NOMO-1 (cell line): ENCODE data around the gene FER1L5.

Experiments
- DNase-seq, 2 experiments: peaks; one replicate each; lab custom pipeline; 2025; ENCODE audit not compliant: unreplicated experiment in 2 of 2; lab: John Stamatoyannopoulos, UW

FER1L5 gene

DNA sequence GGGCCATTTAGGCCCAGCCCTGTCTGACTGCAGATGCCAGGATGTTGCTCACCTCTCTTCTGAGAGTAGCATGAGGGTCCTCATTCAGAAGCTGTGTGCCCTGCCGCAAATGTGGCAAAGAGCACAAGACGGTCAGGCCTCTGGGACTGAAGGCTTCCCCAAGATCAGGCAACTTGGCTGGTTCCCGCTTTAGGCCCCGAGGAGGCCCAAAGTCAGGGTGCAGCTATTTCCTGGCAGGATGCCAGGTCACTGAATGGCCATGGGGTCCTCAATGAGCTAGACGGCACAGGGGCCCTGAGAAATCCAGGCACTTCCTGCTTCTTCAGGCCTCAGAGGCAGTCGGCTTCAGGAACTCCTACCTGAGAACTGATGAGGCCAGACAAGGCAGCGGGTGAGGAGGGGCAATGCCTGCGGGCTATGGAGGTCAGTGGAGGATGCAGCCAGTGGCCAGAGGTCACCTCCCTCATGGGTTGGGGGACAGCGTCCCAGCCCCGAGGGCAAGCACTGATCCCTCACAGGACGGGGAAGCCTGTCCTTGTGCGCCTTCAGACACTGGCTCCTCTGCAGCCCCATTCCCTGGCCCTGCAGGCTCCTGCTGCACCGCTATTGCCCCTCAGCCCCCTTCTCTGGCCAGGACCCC, 52.4 kb downstream of the FER1L5 start:
- no peak for DNase-seq

DNA sequence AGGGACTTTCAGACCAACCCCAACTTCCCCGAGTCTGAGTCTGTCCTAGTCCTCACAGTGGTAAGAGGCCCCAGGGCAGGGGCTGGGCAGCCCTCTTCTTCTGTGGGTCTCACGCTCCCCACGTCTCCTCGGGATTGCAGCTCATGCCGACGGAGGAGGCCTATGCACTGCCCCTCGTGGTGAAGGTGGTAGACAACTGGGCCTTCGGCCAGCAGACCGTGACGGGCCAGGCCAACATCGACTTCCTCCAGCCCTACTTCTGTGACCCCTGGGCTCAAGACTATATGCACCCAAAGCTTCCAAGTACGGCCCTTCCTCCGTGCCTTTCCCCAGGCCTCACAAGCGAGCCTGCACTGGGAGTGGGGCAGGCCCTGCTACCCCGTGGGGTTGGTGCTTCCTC, 53.0 kb downstream of the FER1L5 start:
- DNase-seq, result no peak

DNA sequence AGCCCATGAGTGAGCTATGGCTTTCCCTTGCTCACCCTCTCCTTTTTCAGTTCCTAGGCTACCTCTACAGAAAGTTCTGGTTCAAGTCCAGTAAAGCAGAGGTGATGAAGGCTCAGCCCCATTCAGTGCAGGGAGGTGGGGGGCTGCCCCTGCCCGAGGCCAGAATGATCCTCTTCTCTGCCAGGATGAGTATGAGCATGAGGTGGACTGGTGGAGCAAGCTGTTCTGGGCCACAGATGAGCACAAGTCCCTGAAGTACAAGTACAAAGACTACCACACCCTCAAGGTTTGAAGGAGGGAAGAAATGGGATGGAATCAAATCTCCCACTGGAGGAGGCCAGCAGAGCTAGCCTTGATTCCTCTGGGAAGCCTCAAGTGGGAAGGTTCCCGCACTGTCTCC, 54.9 kb downstream of the FER1L5 start:
- DNase-seq, result no peak

DNA sequence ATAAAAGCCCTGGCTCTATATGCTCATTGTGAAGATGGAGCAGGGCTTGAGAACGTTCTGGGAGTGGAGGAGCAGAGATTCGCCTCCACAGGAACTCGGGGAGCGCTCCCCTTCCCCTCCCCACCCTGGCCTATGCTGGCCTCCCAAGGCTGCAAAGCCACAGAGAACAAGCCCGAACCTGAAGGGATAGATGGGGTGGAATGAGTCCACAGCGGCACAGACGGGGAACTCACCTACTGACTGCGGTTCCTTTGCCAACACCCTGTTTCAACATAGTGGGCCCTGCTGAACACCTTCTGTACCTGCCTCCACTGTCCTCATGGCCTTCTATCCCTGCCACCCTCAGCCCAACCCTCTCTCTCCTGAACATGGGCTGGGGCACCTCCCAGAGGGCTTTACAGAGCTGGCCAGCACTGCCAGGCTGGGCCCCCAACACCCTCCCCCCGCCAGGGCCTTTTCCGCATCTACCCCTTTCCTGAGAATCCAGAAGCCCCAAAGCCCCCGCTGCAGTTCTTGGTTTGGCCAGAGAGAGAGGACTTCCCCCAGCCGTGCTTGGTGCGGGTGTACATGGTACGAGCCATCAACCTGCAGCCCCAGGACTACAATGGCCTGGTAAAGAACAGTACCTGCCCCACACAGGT, 55.8 kb downstream of the FER1L5 start:
- no peak for DNase-seq

DNA sequence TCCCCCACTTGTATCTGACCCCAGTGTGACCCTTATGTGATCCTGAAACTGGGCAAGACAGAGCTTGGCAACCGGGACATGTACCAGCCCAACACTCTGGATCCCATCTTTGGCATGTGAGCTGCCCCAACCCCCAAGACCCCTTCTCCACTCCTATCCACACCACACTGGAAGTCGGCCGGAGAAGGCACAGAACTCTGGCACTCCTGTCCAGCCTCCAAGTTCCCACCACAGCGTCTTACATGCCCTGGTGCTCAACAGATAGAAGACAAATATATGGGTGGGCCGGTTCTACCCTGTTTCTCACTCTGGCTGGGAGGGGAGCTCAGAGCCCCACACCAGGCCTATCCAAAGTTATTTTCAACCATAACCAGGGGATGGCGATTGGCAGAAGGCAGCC, 56.5 kb downstream of the FER1L5 start:
- DNase-seq, result no peak

DNA sequence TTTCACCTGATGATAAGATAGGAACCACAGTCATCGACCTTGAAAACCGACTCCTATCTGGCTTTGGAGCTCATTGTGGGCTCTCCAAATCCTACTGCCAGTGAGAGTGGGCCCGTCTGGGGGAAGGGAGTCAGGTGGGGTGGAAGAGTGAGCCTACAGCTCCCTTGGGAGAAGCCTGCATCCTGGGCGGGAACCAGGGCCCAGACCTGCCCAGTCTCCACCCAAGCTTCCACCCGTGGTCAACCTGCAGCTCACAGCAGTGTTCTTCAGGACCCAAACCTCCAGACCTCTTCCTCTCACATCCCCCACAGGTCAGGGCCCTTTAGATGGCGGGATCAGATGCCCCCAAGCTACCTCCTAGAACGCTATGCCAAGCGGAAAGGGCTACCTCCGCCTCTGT, 57.1 kb downstream of the FER1L5 start:
- no peak for DNase-seq

DNA sequence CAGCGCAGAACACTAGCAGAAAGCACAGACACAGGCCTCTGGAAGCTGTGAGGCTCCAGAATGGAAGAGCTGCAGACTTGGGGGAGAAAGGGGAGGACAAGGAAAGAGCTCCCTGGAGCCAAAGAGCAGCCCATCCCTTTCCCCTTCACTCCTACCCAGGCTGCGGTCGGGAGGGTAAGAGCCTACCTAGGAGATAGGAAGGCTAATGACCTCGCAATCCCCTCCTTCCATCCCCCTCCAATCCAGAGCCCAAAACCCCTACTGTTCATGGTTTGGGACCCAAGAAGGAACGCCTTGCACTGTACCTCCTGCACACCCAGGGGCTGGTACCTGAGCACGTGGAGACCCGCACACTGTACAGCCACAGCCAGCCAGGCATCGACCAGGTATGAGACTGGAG, 57.5 kb downstream of the FER1L5 start:
- no peak for DNase-seq

DNA sequence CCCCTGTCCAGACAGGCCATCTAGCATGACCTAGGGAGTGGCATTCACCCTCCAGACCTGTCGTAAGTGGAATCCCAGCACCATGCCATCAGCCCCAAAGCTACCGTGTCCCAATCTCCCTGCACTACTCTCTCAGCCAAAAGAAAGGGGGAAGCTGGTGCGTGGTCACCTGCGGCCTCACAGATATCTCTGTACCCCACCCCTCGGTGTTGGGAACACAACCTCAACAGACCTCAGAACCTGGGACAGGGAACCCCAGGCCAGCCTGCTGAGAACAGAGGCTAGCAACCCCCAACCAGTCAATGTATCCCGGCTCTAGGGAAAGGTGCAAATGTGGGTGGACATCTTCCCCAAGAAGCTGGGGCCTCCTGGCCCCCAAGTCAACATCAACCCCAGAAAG, 59.1 kb downstream of the FER1L5 start:
- no peak for DNase-seq

DNA sequence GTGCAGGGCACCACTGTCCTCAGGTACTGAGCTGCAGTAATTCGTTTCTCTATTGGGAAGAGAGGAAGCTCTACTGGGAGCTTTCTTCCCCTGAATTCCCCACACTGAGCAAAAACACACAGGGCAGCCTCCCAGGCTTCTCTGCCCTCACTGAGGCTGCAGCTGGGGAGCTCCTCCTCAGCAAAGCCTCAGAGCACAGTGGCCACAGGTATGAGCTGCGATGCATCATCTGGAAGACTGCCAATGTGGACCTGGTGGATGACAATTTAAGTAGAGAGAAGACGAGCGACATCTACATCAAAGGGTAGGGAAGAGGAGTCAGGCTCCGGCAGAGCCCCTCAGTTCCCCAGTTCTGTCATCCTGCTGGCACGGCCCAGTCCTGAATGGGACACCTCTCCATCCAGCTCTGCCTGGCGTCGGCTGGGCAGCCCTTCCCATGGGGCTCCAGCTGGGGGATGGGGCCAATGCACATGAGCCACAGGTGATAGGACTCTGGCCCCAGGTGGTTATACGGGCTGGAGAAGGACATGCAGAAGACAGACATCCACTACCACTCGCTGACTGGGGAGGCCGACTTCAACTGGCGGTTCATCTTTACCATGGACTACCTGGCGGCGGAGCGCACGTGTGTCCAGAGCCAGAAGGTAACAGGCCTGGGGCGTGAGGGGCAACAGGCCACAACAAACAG, 59.7 kb downstream of the FER1L5 start:
- DNase-seq, result no peak

DNA sequence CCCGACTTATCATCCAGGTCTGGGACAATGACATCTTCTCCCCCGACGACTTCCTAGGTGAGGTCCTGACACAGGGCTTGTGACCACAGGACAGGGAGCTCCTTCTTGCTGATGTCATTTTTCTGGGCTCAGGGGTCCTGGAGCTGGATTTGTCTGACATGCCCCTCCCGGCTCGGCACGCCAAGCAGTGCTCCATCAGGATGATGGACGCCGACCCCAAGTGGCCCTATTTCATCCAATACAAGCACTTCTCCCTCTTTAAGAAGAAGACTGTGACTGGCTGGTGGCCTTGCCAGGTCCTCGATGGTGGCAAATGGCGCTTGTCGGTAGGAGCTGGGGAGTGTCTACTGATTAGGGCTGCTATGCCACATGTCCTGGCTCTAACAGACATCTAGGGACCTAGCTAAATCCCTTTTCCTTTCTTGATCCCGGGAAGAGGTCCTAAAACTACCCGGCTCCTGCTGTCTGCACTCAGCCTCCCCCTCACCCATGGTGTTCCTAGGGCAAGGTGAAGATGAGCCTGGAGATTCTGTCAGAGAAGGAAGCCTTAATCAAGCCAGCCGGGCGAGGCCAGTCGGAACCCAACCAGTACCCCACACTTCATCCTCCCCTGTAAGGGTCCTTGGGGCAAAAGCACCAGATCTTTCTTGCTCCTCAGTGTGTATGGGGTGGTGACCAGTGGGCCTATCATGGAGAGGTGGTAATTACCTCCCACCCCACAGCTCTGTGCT, 60.6 kb downstream of the FER1L5 start:
- DNase-seq, result no peak

DNA sequence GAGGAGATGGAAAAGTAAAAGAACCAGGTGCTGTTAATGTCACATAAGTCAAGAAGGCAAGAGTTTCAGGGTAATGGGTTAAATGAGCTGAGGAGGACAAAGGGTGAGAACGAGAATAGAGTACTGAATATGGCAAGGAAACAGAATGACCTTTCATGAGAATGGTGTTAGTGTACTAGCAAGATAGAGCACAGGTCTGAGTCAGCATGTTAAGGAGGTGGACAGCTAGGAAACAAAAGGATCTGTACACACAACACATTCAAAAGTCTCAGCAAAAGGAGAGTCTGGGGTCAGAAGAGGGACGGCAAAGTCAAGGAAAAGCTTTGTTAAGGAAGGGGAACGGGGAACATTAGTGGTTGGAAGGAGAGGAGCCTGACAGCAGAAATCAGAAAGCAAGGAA, 68.4 kb downstream of the FER1L5 start:
- DNase-seq, result no peak

DNA sequence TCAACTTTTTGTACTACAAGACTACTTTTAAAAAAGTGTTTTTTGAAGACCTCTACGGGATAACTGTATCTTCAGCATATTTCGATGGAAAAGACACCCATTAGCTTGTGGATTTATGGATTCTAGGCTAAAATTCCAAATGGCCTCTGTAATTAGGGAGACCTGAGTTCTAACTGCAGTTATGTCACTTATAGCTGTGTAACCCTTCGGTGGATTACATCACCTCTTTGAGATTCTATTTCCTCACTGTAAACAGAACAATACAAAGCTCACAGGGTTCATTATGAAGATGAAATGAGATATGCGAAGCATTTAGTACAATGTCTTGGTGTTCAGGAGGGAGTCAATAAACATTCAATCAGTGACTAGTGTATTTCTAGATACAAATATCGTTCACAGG, 73.1 kb downstream of the FER1L5 start:
- DNase-seq, result no peak

DNA sequence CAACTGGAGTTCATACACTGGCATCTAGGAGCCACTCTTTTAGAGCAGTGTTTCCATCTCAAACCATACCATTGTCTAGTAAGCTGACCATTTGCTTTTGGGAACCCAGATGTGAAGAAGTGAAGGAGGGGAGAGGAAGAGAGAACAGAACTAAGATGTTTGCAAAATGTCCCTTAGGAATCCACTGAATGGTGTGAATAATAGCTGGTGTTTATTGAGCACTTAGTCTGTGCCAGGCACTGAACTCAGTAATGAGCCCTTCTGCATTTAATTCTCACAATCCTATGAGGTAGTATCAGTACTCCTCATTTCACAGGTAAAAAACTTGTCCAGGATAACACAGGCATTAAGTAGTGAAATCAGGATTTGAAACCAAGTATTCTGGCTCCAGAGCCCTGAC, 73.8 kb downstream of the FER1L5 start:
- DNase-seq, result no peak

DNA sequence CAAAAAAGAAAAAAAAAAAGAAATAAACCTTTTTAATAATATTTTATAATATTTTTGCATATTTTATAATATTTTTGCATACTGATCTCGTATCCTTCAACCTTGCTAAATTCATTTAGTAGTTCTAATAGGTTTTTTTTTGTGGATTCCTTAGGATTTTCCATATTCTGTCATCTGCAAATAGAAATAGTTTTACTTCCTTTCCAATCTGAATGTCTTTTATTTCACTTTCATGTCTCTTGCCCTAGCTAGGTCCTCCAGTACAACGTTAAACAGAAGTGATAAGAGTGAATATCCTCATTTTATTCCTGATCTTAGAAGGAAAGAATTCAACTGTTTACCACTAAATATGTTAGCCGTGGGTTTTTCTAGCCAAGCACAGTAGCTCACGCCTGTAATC, 83.6 kb downstream of the FER1L5 start:
- no peak for DNase-seq

DNA sequence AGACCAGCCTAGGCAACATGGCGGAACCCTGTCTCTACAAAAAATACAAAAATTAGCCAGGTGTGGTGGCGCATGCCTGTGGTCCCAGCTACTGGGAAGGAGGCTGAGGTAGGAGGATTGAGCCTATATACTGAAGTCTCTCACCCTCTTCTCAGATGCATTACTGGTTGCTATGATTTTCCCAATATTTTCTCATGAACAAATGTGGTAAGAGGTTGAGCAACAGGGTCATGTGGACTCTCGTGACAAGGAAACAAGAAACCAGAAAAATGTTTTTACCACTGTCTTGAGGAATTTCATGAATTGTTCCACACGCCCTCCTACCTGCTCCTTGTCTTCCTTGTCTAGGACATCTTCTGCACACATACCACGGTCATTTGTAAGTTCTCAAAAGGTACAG, 84.9 kb downstream of the FER1L5 start:
- no peak for DNase-seq

DNA sequence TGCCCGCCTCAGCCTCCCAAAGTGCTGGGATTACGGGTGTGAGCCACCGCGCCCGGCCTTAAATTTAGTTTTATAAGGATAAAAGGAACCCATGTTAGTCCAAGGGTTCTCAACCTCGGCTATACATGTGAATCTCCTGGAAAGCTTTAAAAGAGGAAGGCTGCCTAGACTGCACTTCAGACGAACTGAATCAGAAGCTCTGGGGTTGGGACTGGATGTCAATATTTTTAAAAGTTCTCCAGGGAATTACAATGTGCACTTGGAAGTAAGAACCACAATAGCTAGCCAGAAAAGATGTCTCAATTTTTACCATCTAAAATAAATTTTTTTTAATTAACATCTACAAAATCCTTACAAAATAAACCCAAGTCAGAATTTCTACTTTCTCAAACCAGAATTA, 87.2 kb downstream of the FER1L5 start:
- no peak for DNase-seq

DNA sequence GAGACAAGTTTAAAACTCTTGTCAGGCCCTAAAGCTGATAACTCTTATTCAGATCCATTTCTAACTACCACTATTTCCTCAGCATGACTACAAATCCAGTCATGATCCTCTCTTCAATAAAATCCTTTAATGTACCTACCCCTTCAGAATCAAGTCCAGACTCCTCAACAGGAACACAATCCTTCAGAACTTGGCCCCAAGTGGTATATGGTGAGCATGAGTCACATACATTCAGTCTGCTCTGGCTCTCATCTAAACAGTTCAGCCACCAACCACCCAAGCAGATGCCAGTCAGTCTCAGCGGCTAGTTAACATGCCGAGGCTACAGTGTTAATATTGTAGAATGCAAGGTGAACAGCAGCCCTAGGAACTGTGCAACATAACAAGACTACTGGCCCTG, 87.6 kb downstream of the FER1L5 start:
- no peak for DNase-seq

DNA sequence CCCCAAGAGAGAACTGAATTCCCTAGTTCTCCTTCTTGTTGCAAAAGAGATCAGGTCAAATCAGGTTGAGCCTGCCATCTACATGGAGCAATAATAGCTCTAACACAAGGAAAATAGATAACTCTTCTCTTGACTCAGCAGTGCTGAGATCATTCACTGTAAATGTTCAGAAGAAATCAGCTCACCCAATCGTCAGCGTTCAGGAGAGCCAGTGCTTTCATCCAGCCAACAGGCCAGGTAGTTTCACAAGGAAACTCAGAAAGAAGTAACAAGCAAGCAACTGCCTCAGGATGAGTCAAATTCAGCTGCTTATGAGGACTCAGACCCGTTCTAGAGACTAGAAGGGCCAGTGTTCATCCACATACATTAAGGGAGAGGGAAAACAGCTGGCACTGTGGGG, 91.4 kb downstream of the FER1L5 start:
- DNase-seq, result no peak

DNA sequence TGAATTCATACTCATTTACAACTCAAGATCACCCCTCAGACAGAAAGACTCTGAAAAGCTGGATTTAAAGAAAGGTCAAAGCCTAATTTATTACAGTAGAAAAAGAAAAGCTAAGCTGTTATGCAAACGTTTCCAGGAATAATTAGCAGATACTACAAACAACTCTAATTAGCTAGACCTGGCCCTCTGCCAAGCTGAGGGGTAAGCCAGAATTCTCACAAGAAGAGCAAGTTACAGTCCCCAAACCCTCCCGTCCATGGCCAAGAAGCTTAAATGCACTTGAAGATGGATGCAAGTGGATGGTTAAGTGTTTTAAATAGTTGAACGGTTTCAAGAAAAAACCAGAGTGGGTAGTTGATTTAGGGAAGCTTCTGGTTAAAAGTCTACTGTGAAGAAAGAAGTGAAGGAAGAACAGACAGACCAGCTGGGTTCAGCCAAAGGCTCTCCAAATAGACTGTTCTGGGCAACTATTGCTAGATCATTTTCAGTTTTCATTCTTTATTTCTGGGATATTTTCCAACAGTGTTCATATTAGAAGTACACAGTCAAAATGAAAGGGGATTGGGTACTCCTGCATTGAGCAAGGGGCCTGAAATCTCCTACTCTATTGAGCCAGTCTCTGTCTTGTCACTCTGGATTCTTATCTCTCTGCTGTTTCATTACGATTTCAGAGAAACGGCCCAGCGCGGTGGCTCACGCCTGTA, 92.5 kb downstream of the FER1L5 start:
- DNase-seq, result no peak

DNA sequence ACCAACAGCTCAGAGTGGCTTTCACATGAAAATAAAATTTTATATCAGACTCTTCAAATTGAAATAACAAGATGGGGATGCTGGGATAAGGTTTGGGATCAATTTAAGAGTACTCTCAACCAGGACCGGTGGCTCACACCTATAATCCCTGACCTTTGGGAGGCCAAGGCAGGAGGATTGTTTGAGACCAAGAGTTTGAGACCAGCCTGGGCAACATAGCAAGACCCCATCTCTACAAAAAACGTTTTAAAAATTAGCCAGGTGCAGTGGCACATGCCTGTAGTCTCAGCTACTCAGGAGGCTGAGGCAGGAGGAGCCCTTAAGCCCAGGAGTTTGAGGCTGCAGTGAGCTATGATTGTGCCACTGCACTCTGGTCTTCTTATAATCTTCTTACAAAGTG, 94.7 kb downstream of the FER1L5 start:
- no peak for DNase-seq

DNA sequence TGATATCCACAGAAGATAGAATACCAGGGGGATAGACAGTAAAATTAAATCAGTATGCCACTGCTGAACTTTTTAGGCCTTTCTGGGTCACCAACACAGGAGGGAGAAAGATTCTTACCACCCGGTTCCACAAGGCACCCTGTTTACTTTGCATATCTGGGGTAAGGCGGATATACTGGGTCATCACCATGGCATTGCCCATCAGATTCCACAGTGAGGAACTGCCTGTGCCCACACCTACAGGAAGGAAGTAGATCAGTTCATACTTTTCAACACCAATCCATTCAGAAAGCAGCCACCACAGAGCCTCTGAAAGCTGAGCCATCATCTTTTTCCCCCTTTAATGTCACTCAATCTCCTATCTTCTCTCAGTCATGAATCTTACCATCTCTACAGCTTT, 95.3 kb downstream of the FER1L5 start:
- DNase-seq, result no peak
